ENCODE results near the gene COL18A1. TPM values are rescaled to one million over a fixed set of nuclear protein-coding genes. Genes with fewer than 3 reads are reported as not detected.
"Not testable (repeated sequence)": the region's sequence is repeated elsewhere in the genome, so short reads cannot be mapped to it uniquely, and the experiment has no call there.

COL18A1 gene
- total and polyA plus RNA-seq, 3 experiments from 2014 or later = 1.9 to 4.7 (median 2.2) TPM

DNA sequence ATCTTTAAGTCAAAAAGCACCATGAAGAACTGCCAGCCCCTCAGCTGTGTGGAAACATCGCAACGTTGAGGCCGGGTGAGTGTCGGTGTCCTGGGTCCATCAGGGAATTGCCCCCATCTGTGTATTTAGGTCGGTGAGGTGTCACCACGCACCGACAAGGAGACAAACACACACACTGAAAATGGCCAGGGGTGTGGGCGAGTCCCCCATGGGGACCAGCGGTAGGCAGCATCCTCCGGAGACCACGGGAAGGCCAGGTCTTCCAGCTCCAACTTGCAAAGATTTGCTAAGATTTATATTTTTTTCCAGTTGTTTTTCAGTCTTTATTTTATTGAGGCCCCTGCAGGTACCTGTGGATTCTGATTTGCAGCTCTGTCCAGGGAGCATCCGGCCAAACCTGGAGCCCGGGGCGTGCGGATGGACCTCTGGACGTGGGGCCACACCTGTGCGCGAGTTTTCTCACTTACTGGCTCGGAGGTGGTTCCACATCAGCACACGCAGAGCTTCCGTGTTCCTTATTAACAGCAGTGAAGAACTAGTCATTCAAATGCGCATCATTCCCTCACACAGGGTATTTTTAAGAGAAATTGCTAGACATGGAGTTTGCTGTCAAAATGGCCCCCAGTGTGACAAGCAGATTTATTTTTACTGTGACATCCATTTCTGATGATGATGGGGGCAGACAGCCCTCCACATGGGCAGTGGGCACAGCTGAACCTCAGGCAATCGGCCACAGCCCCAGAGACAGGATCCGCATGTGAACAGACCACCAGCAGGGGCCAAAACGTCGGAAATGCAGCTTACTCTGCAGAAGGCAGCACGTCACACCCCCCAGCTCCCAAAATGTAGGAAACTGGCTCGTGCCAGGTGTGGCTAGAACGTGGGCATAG, 154.5 kb downstream of the COL18A1 start:
- CTCF ChIA-PET = interaction anchor here (1.2 kb wide), 1 partner anchor 38 kb away, joined by 3 read pairs; no protein-coding TSS in a partner anchor

DNA sequence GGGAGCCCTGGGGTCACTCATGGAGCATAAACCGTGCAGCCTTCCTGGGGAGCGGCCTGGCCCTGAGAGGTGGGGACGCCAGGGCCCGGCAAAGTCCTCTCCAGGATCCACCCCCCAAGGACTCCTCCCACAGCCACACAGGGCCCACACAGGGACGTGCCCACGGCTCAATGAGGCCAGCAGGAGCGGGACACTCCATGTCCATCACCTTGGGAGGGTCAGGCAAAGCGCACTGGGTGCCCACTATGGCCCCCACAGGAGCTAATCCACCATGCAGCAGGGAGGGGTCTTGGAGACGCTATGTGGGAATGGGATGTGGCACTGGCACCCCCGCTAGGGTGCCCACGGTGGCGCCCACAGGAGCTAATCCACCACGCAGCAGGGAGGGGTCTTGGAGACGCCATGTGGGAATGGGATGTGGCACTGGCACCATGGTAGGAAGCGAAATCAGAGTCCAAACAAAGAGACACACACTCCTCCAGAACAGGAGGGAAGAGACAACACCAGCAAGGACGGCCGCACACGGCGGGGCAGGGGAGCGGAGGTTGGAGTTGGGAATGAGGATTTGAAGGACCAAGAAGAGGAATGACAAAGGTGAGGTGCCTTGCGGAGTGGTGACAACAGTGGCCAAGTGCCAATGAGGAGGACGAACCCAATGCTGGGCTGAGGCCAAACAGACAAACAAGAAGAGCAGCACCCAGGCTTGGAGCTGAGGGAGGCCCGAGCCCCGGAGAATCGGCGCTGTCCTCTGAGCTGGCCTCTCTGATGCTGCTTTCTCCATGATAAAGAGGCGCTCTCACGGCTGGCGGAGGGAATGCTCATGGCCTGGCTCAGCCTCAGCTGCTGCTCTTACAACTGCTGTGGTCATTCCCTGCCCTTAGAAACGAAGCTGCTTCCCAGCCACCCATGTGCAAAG, 155.4 kb downstream of the COL18A1 start:
- Histone ChIP-seq H3K9me3 (ENCODE audit: low read length) (no peaks in the 10 kb centered on the region), H3K27ac (ENCODE audit: low read depth, low read length) (no peak overlapping the region), H3K4me3 (ENCODE audit: low read length) (no peak overlapping the region), H3K4me1 (ENCODE audit: insufficient read depth, low read length) (peaks cover 5% of the 10 kb centered on the region), H3K27me3 (ENCODE audit: insufficient read depth, low read length, poor library complexity, severe bottlenecking) (no peaks in the 10 kb centered on the region), H3K36me3 (ENCODE audit: insufficient read depth, low read length) (no peaks in the 10 kb centered on the region)
- no peaks in the 10 kb centered on the region for H3K36me3 Mint-ChIP-seq
- peaks cover 0 to 7% (median 6%) of the 10 kb centered on the region in 5 donors for H3K9me3 Mint-ChIP-seq
- peak in 1 of 5 donors; percentile 28 for DNase-seq
- H3K27me3 Mint-ChIP-seq = peaks cover 4 to 24% of the 10 kb centered on the region in 2 donors
- CTCF ChIA-PET = no interaction called here
- H3K4me3 Mint-ChIP-seq = no peak overlapping the region
- H3K4me1 Mint-ChIP-seq = peaks cover 0 to 4% (median 0%) of the 10 kb centered on the region in 3 donors
- POLR2A ChIA-PET = no interaction called here
- peak overlapping the region in 1 of 8 donors; percentile 67 for H3K27ac Mint-ChIP-seq

More for the DNA sequence above, 154.5 kb downstream of the COL18A1 start:
- H3K27me3 ChIP-seq (ENCODE audit: insufficient read depth, low read length, poor library complexity, severe bottlenecking) = no peaks in the 10 kb centered on the region
- H3K4me3 ChIP-seq (ENCODE audit: low read length) = no peak overlapping the region
- Mint-ChIP-seq H3K27ac (peak overlapping the region in 1 of 8 donors; percentile 72), H3K4me1 (peaks cover 4 to 8% (median 4%) of the 10 kb centered on the region in 3 donors), H3K36me3 (peaks cover 0 to 3% (median 0%) of the 10 kb centered on the region in 3 donors), H3K9me3 (peaks cover 0 to 7% (median 6%) of the 10 kb centered on the region in 5 donors), H3K27me3 (peaks cover 4 to 21% of the 10 kb centered on the region in 2 donors), H3K4me3 (no peak overlapping the region)
- peaks cover 5% of the 10 kb centered on the region for H3K4me1 ChIP-seq (ENCODE audit: insufficient read depth, low read length)
- POLR2A ChIA-PET = no interaction called here
- DNase-seq = peak in 1 of 5 donors; percentile 20
- no peaks in the 10 kb centered on the region for H3K36me3 ChIP-seq (ENCODE audit: insufficient read depth, low read length)
- no peak overlapping the region for H3K27ac ChIP-seq (ENCODE audit: low read depth, low read length)
- no peaks in the 10 kb centered on the region for H3K9me3 ChIP-seq (ENCODE audit: low read length)

DNA sequence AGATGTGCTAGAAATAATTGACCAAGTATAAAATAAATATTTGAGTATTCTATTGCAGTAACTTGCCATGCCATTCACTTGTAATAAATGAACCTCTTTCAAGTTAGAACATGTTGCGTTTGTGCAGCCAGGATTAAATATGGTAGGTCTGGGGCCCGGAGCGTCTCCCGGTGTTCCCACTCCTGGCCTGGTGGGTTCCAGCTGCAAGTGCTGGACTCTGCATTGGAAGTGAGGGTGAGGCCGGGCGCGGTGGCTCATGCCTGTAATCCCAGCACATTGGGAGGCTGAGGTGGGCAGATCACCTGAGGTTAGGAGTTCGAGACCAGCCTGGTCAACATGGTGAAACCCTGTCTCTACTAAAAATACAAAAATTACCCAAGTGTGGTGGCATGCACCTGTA, 156.3 kb downstream of the COL18A1 start:
- H3K9me3 ChIP-seq (ENCODE audit: low read length); H3K27me3 ChIP-seq (ENCODE audit: insufficient read depth, low read length, poor library complexity, severe bottlenecking); H3K4me1 Mint-ChIP-seq; H3K4me3 Mint-ChIP-seq; H3K4me3 ChIP-seq (ENCODE audit: low read length); H3K36me3 ChIP-seq (ENCODE audit: insufficient read depth, low read length); H3K9me3 Mint-ChIP-seq; H3K4me1 ChIP-seq (ENCODE audit: insufficient read depth, low read length); H3K27ac ChIP-seq (ENCODE audit: low read depth, low read length); CTCF ChIA-PET; POLR2A ChIA-PET; H3K27ac Mint-ChIP-seq; H3K36me3 Mint-ChIP-seq: not testable (repeated sequence)
- peak in 1 of 5 donors; percentile 38 for DNase-seq
- H3K27me3 Mint-ChIP-seq = peaks cover 4 to 24% of the 10 kb centered on the region in 2 donors

DNA sequence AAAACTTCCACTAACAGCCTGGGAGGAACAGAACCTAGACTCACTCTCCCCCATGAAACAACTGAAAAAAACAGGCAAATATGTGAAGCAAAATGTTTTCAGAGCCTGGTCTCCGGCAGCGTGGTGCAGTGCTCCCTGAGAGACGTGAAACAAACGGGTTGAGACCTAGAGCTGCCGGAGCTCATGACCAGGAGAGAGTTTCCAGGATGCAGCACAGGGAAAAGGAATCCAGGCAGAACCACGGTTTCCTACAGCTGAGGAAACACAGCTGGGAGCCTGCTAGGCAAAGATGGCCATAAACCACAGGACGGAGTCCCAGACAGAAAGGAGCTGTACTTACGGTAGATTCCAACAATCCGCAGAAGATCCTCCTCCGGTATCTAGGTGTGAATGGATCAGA, 157.4 kb downstream of the COL18A1 start:
- Histone ChIP-seq H3K36me3 (ENCODE audit: insufficient read depth, low read length) (no peaks in the 10 kb centered on the region), H3K27ac (ENCODE audit: low read depth, low read length) (no peak overlapping the region), H3K9me3 (ENCODE audit: low read length) (no peaks in the 10 kb centered on the region), H3K27me3 (ENCODE audit: insufficient read depth, low read length, poor library complexity, severe bottlenecking) (no peaks in the 10 kb centered on the region), H3K4me3 (ENCODE audit: low read length) (no peak overlapping the region), H3K4me1 (ENCODE audit: insufficient read depth, low read length) (no peaks in the 10 kb centered on the region)
- DNase-seq = no peak
- ChIA-PET POLR2A (no interaction called here), CTCF (interaction anchor here (0.9 to 1.5 kb wide), 3 partner anchors 11 to 35 kb away, joined by 3 read pairs; no protein-coding TSS in a partner anchor)
- H3K4me3 Mint-ChIP-seq = no peak overlapping the region
- no peaks in the 10 kb centered on the region for H3K4me1 Mint-ChIP-seq
- H3K27me3 Mint-ChIP-seq = peaks cover 4 to 24% of the 10 kb centered on the region in 2 donors
- peaks cover 0 to 7% (median 6%) of the 10 kb centered on the region in 5 donors for H3K9me3 Mint-ChIP-seq
- no peak overlapping the region for H3K27ac Mint-ChIP-seq
- H3K36me3 Mint-ChIP-seq = no peaks in the 10 kb centered on the region

DNA sequence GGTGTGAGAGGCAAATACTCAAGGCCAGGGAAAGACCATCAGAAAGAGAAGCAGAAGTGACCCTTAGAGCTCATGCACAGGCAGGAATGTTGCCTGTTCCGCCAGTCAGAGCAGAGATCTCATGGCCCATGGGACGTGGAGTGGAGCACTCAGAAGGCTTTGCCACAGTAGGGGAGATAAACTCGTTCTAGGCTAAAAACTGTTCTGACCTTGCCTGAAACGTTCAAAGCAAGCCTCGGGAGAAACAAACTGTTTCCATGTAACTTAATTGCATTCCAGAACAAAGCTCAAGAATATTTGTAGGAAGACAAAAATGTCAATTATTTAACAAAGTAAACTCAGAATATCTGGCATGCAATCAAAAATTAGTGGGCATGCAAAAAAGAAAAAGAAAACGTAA, 158.0 kb downstream of the COL18A1 start:
- ChIA-PET CTCF (interaction anchor here (0.9 to 1.5 kb wide), 2 partner anchors 10 to 35 kb away, joined by 3 read pairs; no protein-coding TSS in a partner anchor), POLR2A (no interaction called here)
- H3K9me3 Mint-ChIP-seq = peaks cover 0 to 7% (median 6%) of the 10 kb centered on the region in 5 donors

More for the DNA sequence above, 158.0 kb downstream of the COL18A1 start:
- H3K36me3 Mint-ChIP-seq = no peaks in the 10 kb centered on the region
- no peak overlapping the region for H3K27ac Mint-ChIP-seq
- DNase-seq = no peak
- H3K27ac ChIP-seq (ENCODE audit: low read depth, low read length) = no peak overlapping the region
- no peaks in the 10 kb centered on the region for H3K4me1 Mint-ChIP-seq
- H3K4me3 ChIP-seq (ENCODE audit: low read length) = no peak overlapping the region
- no peaks in the 10 kb centered on the region for H3K4me1 ChIP-seq (ENCODE audit: insufficient read depth, low read length)
- H3K9me3 ChIP-seq (ENCODE audit: low read length) = no peaks in the 10 kb centered on the region
- H3K27me3 Mint-ChIP-seq = peaks cover 4 to 24% of the 10 kb centered on the region in 2 donors
- H3K27me3 ChIP-seq (ENCODE audit: insufficient read depth, low read length, poor library complexity, severe bottlenecking) = no peaks in the 10 kb centered on the region
- no peak overlapping the region for H3K4me3 Mint-ChIP-seq
- no peaks in the 10 kb centered on the region for H3K36me3 ChIP-seq (ENCODE audit: insufficient read depth, low read length)

Other genes with a start within 250 kb of the COL18A1 start
- 10 to 100 TPM; 13.5 to 14.5 TPM for gene POFUT2, start 117.3 kb upstream of the COL18A1 start, total RNA-seq
- gene POFUT2, start 117.3 kb upstream of the COL18A1 start, polyA plus RNA-seq = 4.9 TPM
- 10 to 100 TPM; 55.7 to 66.8 TPM for gene SLC19A1, start 137.3 kb downstream of the COL18A1 start, total RNA-seq
- gene SLC19A1, start 137.3 kb downstream of the COL18A1 start, polyA plus RNA-seq = 7.0 TPM
- under 1 TPM; 0.31 to 0.35 TPM for gene PCBP3, start 238.6 kb downstream of the COL18A1 start, total RNA-seq
- 0.38 TPM for gene PCBP3, start 238.6 kb downstream of the COL18A1 start, polyA plus RNA-seq

Data from CD8-positive, alpha-beta memory T cell (primary cell).